ENCODE results near the gene SWT1. TPM values are rescaled to one million over a fixed set of nuclear protein-coding genes. Genes with fewer than 3 reads are reported as not detected.
A peak's percentile ranks its signal among the peaks of the same experiment; 100 is the strongest.

SWT1 gene
- total RNA-seq, 1 donor = 6.9 TPM

DNA sequence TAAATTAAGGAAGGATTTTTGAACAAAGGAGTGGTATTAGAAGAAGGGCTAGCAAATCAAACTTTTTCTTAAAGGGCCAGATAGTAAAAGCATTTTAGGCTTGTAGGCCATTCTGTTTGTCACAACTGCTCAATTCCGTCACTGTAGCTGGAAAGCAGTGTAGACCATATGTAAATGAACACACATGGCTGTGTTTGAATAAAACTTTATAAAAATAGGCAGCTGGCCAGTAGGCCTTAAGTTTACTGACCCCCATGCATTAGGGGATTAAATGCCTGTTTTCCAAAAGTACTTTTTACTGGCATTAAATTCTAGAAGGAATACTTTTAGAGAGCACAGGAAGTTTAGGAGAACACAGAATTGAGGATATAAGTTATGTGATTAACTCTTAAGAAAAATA lies 151.2 kb downstream of the SWT1 start:
- H3K27me3 ChIP-seq (ENCODE audit: insufficient read depth, low read length) = no peaks in the 10 kb centered on the region
- no peaks in the 10 kb centered on the region for H3K4me1 ChIP-seq (ENCODE audit: insufficient read depth, low read length)
- H3K36me3 ChIP-seq (ENCODE audit: insufficient read depth, low read length) = peaks cover 71% of the 10 kb centered on the region
- H3K79me2 ChIP-seq (ENCODE audit: insufficient read depth, low read length) = peaks cover 42% of the 10 kb centered on the region
- no peak overlapping the region for H3K4me2 ChIP-seq (ENCODE audit: insufficient read depth, low read length)
- no peak overlapping the region for H3K27ac ChIP-seq (ENCODE audit: low read depth, low read length)
- no peak for DNase-seq (ENCODE audit: insufficient read length, low spot score, missing footprints)
- H3K4me3 ChIP-seq (ENCODE audit: insufficient read depth, low read length) = no peak overlapping the region
- no peaks in the 10 kb centered on the region for H3K9me3 ChIP-seq (ENCODE audit: low read depth, low read length)
- H4K20me1 ChIP-seq (ENCODE audit: insufficient read depth, low read length) = peaks cover 10% of the 10 kb centered on the region
- TF ChIP-seq, protein P1, sequence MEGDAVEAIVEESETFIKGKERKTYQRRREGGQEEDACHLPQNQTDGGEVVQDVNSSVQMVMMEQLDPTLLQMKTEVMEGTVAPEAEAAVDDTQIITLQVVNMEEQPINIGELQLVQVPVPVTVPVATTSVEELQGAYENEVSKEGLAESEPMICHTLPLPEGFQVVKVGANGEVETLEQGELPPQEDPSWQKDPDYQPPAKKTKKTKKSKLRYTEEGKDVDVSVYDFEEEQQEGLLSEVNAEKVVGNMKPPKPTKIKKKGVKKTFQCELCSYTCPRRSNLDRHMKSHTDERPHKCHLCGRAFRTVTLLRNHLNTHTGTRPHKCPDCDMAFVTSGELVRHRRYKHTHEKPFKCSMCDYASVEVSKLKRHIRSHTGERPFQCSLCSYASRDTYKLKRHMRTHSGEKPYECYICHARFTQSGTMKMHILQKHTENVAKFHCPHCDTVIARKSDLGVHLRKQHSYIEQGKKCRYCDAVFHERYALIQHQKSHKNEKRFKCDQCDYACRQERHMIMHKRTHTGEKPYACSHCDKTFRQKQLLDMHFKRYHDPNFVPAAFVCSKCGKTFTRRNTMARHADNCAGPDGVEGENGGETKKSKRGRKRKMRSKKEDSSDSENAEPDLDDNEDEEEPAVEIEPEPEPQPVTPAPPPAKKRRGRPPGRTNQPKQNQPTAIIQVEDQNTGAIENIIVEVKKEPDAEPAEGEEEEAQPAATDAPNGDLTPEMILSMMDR (IDR thresholded peaks at IDR 0.05; ENCODE audit: extremely low read depth, low read depth, low read length) = no peak
- H2AFZ ChIP-seq (ENCODE audit: low read length) = no peak overlapping the region

DNA sequence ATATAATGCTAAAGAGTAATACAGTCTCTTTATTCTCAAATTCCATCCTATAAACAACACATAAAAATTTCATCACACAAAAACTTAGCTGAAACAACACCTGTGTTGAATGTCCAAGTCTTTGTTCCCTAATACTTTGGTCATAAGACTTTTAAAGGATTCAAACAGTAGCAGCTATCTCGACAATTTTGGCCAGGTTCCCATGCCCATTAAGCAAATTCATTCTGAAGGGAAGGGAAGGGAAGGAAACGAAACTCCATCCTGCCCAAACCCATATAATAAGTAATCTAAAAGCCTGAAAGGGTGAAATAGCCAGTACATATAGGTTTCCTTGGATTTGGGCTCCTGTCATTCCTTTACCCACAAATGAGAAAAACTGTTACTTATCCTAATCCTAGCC lies 152.6 kb downstream of the SWT1 start:
- Histone ChIP-seq H3K27me3 (ENCODE audit: insufficient read depth, low read length) (no peaks in the 10 kb centered on the region), H2AFZ (ENCODE audit: low read length) (no peak overlapping the region), H3K4me2 (ENCODE audit: insufficient read depth, low read length) (no peak overlapping the region), H3K36me3 (ENCODE audit: insufficient read depth, low read length) (peaks cover 57% of the 10 kb centered on the region), H4K20me1 (ENCODE audit: insufficient read depth, low read length) (peaks cover 23% of the 10 kb centered on the region), H3K4me3 (ENCODE audit: insufficient read depth, low read length) (no peak overlapping the region), H3K9me3 (ENCODE audit: low read depth, low read length) (no peaks in the 10 kb centered on the region), H3K4me1 (ENCODE audit: insufficient read depth, low read length) (peaks cover 11% of the 10 kb centered on the region), H3K79me2 (ENCODE audit: insufficient read depth, low read length) (peaks cover 53% of the 10 kb centered on the region), H3K27ac (ENCODE audit: low read depth, low read length) (no peak overlapping the region)
- TF ChIP-seq, protein P1 (IDR thresholded peaks at IDR 0.05; ENCODE audit: extremely low read depth, low read depth, low read length) = no peak
- DNase-seq (ENCODE audit: insufficient read length, low spot score, missing footprints) = no peak

DNA sequence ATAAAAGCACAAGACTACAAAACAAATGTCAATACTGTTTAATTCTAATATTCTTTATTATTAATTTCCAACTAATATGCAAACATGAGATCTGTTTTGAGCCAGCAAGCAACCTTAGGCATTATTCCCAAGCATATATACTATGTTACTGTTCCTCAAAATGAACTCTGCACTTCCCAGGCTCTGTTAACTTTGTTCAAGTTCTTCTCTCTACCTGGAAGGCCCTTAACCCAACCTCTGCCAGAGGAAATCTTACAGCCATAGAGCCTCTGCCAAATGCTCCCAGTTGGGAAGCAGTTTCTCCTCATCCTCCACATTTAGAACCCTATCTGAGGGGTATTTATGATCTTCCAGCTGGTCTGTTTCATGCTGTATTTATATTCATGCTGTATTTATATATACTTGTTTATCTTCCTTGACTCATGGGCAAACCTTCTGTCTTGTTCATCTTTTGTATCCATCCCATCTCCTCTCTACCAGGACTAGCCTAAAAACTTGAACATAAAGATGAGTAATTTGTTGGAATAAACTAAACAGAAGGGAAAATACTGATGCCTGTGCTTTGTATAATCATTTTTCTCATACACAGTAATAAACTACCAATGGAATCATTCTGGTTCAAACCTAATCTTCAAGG lies 154.7 kb downstream of the SWT1 start:
- DNase-seq (ENCODE audit: insufficient read length, low spot score, missing footprints) = no peak
- H3K27me3 ChIP-seq (ENCODE audit: insufficient read depth, low read length) = no peaks in the 10 kb centered on the region
- no peak overlapping the region for H3K27ac ChIP-seq (ENCODE audit: low read depth, low read length)
- H2AFZ ChIP-seq (ENCODE audit: low read length) = no peak overlapping the region
- no peak overlapping the region for H3K4me2 ChIP-seq (ENCODE audit: insufficient read depth, low read length)
- TF ChIP-seq, protein P1 (IDR thresholded peaks at IDR 0.05; ENCODE audit: extremely low read depth, low read depth, low read length) = no peak
- peaks cover 74% of the 10 kb centered on the region for H3K79me2 ChIP-seq (ENCODE audit: insufficient read depth, low read length)
- no peaks in the 10 kb centered on the region for H3K9me3 ChIP-seq (ENCODE audit: low read depth, low read length)
- H3K36me3 ChIP-seq (ENCODE audit: insufficient read depth, low read length) = peaks cover 35% of the 10 kb centered on the region
- peaks cover 20% of the 10 kb centered on the region for H3K4me1 ChIP-seq (ENCODE audit: insufficient read depth, low read length)
- peaks cover 35% of the 10 kb centered on the region for H4K20me1 ChIP-seq (ENCODE audit: insufficient read depth, low read length)
- no peak overlapping the region for H3K4me3 ChIP-seq (ENCODE audit: insufficient read depth, low read length)

DNA sequence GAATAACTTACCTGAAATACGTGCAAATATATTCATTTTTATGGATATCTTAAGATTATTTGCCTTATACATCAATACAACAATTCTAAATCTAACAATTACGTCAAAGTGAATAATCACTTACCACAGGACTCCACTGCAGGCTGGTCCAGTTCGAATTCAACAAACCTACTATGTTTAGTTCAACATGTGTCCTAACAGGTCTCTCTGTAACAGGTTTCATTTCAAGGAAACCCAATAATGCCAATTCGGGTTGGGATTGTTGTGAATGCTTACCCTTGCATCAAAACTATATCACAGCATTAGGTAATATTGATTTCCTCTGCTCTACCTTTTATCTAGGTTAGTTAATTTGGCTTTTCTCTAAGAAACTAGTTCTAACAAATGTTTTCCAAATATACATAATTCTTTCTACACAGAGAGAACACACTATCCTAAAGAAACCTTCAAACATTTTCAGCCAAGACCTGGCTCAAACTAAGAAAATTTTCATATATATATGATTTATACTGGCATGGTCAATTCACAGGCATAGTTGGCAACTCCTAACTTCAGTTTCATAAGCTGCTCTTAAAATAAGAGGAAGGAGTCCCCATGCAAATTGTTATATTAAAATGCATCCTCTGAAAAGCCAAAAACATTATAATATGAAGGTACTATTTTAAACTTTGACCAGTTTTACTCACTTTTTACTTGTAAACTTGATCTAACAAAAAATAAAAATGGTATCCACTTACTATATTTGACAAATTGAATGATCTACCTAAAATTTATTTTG lies 155.6 kb downstream of the SWT1 start:
- Histone ChIP-seq H3K4me3 (ENCODE audit: insufficient read depth, low read length) (no peak overlapping the region), H3K9me3 (ENCODE audit: low read depth, low read length) (no peaks in the 10 kb centered on the region), H3K79me2 (ENCODE audit: insufficient read depth, low read length) (peaks cover 77% of the 10 kb centered on the region), H3K4me1 (ENCODE audit: insufficient read depth, low read length) (peaks cover 21% of the 10 kb centered on the region), H3K27me3 (ENCODE audit: insufficient read depth, low read length) (no peaks in the 10 kb centered on the region), H2AFZ (ENCODE audit: low read length) (no peak overlapping the region), H4K20me1 (ENCODE audit: insufficient read depth, low read length) (peaks cover 35% of the 10 kb centered on the region), H3K27ac (ENCODE audit: low read depth, low read length) (no peak overlapping the region), H3K4me2 (ENCODE audit: insufficient read depth, low read length) (peak overlapping the region; percentile 93), H3K36me3 (ENCODE audit: insufficient read depth, low read length) (peaks cover 27% of the 10 kb centered on the region)
- no peak for DNase-seq (ENCODE audit: insufficient read length, low spot score, missing footprints)
- TF ChIP-seq, protein P1 (IDR thresholded peaks at IDR 0.05; ENCODE audit: extremely low read depth, low read depth, low read length) = no peak
